GM19193 (cell line): Measurements from ENCODE around the gene RAB35.

Experiments
- POLR2A ChIP-seq: IDR thresholded peaks from 4 replicates; pipeline ENCODE4 v1.6.1; 2011; ENCODE audit not compliant: insufficient read depth, insufficient read length; ENCODE audit errors: extremely low read depth

RAB35 gene

GRCh38 chr12:120064054-120064940, 52.3 kb downstream of the RAB35 start:
- TF ChIP-seq POLR2A, result no peak

GRCh38 chr12:120062976-120063579, 53.5 kb downstream of the RAB35 start:
- TF ChIP-seq POLR2A, result no peak

- TF ChIP-seq POLR2A, result no peak
Observed at GRCh38 chr12:120061575-120062214, 54.9 kb downstream of the RAB35 start.

GRCh38 chr12:120060717-120061116, 55.8 kb downstream of the RAB35 start:
- TF ChIP-seq POLR2A, result no peak

- TF ChIP-seq POLR2A, result no peak
Observed at GRCh38 chr12:120060196-120060595, 56.4 kb downstream of the RAB35 start.

- no peak for TF ChIP-seq POLR2A
Observed at GRCh38 chr12:120056739-120057138, 59.8 kb downstream of the RAB35 start.

GRCh38 chr12:120055231-120056000, 61.1 kb downstream of the RAB35 start:
- no peak for TF ChIP-seq POLR2A

GRCh38 chr12:120054293-120054692, 62.3 kb downstream of the RAB35 start:
- TF ChIP-seq POLR2A, result no peak

- no peak for TF ChIP-seq POLR2A
Observed at GRCh38 chr12:120051535-120051934, 65.0 kb downstream of the RAB35 start.

- no peak for TF ChIP-seq POLR2A
Observed at GRCh38 chr12:120049426-120049825, 67.1 kb downstream of the RAB35 start.

- TF ChIP-seq POLR2A, result no peak
Observed at GRCh38 chr12:120048263-120048662, 68.3 kb downstream of the RAB35 start.

- no peak for TF ChIP-seq POLR2A
Observed at GRCh38 chr12:120047072-120047471, 69.5 kb downstream of the RAB35 start.
